GM19438 (cell line): ENCODE data around the gene TUBGCP3.

Experiments used
- ATAC-seq: cut with Tn5 transposase; IDR thresholded peaks from one replicate; pipeline ENCODE4 v1.9.1; 2021; ENCODE audit warnings: low read depth; ENCODE audit not compliant: unreplicated experiment

TUBGCP3 gene

DNA sequence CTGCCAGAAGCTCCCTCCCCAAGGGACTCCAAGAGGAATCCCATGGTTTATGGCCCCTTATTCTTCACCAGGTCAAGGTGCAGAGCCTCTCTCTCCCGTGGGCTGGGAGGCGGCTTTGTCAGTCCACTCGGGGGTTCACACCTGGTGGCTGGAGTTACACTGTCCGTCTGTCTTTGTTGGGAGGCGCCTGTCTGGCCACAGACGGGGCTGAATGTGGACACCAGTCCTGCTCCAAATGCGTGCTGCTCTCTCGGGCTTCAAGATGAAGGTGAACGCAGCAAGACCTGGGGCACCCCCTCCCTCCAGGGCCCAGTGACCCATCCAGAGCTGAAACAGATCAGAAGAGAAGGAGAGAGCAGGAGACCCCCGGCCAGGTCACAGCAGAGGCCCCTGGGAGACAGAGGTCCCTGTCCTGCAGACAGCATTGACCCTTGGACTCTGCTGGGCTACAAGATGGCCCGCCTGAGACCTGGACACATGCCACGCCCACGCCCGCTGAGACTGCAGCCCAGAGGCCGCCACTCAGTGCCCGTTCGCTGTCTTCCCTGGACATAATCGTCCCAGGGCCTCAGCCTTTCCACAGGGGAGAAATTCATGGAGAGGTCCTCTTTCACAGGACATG lies 29.9 kb upstream of the TUBGCP3 start:
- ATAC-seq: no peak

DNA sequence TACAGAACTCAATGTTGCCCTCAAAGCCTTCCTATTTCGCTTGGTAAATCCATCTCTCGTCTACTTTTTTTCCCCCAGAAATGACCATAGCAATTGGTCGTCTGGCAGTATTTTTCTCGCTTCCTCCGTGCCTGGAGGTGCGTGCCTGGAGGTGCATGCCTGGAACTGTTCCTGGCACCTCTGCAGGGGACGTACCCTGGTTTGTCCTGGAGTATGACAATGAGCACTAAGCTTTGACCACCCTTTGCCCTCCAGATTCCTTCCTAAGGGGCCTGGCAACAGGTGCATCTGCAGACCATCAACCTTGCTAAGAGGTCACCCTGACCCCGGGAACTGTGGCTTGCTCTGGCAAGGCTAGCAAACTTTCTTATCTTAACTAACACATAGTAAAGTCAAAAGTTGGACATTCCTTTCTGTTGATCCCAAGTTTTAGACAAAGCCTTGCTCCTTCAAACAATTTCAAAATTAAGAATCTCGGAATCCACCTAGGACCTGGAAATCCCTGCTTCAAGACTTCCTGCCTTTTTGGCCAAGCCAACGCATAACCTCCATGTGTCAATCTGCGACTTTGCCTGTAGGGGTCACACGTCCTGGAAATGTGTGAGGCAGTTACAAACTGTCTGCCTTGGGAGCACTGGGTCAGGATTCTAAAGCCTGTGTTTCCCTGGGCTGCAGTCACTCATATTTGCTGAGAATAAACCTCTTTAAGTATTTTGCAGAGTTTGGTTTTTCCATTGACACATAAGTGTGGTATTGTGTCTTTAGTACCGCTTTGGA lies 28.8 kb upstream of the TUBGCP3 start:
- ATAC-seq: no peak

DNA sequence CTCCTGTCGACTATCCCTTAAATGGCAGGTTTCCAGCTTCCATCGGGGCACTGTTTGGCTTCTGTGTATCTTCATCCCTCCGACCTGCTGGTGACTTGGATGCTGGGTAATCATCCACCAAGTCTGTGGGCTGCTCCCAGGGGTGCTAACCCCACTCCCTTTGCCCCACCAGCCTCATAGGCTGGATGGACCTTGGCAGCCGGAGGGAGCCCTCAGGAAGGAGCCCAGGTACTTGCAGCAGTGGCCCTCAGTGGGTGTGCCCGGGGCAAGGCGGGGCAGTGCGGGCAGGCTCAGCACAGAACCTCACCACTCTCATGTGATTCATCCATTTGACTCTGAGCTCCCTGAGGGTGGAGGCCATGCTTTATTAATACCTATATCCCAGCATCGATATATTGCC lies 27.4 kb upstream of the TUBGCP3 start:
- no peak for ATAC-seq

DNA sequence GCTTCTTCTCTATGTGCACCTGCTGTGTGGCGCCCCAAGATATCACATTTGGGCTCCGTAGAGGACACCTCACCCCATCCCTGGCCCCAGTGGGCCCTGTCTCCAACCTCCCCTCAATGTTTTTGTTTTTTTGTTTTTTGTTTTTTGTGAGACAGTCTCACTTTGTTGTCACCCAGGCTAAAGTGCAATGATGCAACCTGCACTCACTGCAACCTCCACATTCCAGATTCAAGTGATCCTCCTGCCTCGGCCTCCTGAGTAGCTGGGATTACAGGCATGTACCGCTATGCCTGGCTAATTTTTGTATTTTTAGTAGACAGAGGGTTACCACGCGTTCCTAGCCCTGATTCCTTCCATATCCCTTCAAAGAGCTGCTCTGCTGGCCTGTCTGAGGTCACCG lies 26.9 kb upstream of the TUBGCP3 start:
- ATAC-seq: no peak

DNA sequence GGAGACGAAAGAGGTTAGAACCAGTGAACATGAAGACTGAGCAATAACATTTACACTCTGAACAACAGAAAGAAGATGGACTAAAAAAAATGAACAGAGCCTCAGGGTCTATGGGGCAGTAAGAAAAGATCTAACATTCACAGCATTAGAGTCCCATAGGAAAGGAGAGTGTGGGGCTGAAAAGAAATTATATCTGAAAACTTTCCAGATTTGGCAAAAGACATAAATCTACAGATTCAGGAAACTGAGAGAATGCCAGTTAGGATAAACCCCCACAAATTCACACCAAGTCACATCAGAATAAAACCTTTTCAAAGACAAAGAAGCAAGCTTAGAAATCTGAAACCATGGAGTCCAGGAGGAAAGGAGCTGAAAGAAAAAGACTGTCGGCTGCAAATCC lies 20.3 kb upstream of the TUBGCP3 start:
- ATAC-seq: no peak

DNA sequence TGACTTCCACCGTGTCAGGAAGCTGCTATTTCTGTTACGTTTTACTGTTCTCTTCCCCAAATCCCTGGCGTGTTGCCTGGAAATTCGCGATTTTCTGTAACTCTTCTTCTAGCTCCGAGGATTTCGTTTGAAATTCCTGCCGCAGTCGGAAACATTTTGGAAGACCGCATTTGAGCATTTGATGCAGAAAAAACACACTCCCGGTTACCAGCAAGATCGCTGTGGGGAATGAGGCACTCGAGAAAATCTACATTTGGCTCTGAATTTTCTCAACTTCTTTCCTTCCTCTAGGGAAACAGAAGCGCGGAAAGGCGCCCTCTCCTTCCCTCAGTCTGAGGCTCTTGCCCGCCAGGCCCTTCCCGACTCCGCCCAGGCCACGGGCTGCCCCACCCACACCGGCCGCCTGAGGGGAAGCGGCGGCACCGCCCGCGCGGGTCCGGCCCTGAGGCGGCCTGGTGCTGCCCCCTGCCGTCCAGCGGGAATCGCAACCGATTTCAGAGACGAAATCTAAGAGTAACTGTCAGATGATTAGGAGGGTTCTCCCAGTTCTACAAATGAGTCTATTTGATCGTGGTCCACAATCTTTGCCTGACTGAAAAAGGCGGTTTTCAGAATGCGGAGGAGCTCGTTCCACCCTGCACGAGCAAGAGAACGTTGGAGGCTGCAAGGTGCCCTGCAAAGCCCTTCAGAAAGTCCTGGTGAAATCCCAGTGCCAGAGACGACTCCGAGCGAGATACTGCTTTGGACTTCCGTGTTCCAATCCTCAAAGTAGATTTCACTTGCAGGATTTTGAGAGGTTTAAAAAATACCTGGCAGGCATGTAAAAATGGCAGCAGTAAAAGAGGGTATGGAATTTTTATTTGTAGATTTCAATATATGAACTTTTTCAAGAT lies 18.4 kb upstream of the TUBGCP3 start:
- ATAC-seq: peak; percentile 100

DNA sequence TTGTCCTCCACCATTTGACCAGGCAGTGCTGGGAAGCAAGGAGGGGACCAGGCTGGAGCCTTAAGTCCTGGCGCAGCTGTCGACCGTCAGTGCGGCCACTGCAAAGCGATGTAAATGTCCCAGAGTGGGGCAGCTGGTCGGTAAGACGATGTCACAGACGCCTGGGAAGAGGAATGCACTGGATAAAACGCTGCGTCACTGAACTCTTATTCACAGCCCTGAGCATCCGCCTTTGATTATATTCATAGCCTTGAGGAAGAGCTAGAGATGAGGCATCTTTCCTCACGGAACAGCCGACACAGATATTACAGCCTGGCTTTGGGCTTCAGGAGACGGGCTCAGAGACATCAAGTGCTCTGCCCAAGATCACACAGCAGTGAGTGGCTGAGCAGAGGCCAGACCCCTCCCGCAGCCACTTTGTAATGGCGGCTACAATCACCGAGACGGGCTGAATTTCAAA lies 17.6 kb upstream of the TUBGCP3 start:
- no peak for ATAC-seq

DNA sequence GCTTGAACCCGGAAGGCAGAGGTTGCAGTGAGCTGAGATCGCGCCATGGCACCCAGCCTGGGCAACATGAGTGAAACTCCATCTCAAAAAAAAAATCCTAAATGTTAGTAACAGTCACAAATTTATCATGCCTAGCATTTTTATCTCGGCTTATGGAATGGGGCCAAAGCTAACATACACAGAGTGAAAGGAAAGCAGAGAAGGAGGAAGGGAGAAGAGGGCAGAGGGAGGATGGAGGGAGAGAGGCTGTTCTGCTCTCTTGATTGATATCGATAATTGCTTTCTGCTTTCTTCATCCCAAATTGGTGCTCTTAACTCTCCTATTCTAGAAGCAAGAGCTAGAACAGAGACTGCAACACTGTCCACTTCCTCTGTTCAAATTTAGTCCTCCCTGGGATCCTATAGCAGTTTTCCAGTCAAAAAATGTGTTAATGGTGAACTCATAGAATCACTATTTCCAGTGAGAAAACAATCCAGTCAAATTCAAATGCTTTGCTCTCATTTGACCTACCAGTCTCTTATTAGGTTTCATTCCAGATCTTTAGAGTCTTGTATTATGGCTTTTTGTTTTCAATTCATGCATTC lies 15.8 kb upstream of the TUBGCP3 start:
- ATAC-seq: no peak

DNA sequence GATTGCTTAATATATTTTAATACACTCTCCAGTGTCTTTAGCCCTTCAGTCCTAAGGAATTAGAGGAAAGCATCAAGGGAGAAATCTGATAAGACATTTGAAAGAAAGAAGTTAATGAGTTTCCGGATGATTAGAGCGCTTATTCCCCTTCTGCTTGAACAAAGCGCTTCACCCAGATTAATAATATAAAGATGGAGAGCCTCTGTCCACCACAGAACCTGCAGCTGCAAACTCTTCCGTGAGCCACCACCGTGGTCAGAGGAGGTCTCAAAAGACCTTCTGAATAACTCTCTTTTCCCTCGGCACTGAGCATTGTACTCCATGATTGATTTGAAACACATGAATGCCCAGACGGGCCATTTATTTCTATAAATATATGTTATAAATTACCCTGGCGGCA lies 14.2 kb upstream of the TUBGCP3 start:
- ATAC-seq: no peak

DNA sequence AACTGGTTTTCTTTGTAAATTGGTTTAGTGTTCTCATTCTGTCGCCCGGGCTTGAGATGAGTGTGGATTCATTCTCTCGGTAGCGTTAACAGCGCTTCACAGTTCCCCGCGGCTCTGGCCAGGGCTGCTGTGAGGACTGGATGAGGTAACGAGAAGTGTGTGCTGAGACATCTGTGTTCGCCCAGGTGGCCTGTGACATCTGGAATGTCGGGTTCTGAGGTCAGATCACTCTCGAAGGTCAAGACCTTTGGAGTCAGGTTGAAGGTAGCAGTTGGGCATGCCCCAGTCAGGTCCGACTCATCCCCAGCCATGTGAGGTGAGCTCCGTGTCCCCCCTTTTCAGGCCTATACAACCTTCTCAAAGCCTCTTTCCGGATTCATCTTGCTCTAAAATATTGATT lies 13.4 kb upstream of the TUBGCP3 start:
- no peak for ATAC-seq

DNA sequence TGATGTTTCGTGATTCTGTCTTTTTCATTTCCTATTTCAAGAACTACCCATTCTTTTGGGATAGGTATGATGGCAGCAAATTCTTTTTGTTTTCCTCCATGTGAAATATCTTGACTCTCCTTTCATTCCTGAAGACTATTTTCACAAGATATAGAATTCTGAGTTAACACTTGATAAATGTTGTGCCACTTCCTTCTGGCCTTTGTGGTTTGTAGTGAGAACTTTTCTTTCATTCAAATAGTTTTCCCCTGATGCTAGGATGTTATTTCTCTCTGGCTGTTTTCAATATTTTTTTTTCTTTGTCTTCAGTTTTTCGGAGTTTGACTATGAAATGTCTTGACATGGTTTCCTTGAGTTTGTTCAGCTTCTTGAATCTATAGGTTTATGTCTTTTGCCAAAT lies 8.3 kb upstream of the TUBGCP3 start:
- ATAC-seq: no peak

DNA sequence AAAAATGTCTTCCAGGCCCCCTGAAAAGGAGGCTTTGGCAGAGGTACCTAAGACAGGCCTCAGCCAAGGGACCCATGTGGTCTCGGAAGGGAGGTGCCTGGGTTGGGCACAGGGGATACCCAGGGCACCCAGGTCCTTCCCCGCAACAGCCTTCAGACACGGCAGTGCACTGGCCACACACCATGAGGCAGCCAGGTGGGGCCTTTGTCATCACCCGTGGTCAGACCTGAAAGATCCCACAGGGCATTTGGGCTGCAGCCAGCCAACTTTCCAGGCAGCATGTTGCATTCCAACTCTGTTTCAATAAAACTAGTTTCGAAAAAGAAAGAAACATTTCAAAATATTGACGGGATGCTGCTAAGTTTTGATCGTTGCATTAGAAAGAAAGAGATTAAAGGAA lies 4.7 kb upstream of the TUBGCP3 start:
- no peak for ATAC-seq

DNA sequence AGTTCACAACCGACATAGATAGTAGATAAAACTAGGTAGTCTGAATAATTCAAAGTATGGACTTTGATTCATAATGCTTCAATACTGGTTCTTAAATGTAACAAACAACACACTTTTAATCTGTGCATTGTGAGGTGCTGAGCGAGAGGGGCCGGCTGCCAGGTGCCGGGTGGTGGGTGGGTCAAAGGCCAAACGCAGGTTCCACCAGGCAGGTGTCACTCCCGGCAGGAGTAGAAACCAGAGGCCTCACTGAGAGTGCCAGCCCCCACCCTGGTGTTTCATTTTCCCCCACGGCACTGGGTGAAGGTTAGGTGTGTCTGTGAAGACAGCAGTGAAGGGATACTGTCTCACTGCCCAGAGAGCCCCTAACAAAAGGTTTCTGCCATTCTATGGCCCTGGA lies 4.2 kb upstream of the TUBGCP3 start:
- ATAC-seq: no peak

DNA sequence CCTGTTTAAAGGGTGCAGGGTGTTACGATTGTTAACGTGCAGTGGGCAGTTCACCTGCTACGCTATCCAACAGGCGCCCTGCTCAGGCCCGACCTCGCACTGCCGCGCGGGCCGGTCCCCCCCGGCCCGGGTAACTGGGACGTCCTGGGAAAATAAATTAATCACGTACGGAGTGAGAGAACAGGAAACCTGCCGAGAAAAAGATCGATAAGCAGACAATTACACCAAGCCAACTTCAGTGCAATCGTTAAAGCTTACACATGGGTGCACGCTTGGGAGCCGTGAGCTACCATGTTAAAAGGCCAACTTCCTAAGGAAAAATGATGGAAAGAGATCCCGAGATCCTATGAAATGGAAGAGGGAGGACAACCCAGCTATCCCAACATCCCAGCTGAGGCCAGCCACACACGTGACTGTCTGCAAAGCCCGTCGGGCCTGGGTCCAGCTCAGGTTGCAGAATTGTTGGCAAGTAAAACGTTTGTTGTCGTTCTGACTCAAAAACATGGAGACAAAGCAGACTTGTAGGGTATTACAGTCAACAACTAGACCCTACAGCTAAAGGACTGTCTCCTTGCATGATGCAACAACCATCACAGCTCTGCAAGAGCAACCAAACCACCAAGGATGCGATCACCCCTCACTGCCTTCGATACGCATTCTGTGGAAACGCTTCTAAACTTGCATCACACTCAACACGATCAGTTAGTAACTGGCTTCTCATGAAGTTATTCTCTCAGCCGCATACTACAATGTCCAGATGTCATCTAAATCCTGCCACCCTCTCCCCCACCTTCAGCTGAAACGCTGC lies 741 bp upstream of the TUBGCP3 start:
- ATAC-seq: no peak

DNA sequence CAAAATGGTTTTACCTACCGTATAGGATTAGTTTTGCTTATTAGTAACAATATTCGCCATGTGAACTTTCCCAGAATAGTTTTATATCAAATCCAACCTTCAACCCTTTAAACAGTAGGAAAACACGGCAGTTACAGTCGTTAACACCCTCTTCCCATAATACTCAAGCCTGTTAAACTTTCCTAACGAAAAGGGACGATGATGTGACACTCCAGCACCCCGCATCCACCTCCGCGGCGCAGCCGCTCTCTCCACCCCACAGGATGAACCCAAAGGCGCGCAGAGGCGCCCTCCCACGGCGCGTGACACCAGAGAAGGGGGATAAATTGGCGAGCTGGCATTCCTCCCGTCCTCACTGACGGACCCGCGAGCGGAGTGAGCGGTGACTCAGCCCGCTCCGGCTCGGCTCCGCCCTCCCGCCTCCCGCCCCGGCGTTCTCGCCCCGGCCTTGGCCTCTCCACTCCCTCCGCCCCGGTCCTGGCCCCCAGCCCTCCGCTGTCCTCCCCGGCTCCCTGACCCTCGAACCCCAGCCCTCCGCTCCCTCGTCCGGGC lies 665 bp downstream of the TUBGCP3 start:
- peak; percentile 41 for ATAC-seq

DNA sequence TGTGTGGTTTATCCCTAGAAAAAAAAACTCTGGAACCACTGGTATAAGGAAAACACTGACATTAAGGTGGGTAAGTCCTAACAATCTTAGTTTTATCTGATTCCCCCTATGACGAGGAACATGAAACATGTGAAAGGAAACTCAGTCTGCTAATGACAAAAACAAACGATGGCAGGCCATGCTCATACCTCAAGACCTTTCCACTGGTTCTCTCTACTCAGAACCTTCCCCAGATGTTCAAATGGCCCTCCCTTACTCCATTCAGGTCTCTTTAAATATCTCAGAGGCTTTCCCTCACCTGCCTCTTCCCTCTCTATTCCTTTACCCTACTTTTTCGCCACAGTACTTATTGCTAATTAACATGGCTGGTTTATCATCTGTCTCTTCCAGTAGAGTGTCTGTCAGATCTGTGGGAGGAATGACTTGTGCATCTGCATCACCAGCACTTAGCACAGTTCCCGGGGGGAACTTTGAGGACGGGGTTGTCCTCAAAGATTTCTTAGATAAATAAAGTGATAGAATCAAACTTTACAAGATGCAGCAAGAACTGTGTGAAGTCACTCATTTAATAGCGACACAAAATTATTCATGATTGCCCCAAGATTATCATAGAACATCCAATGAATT lies 1.5 kb downstream of the TUBGCP3 start:
- ATAC-seq: no peak

DNA sequence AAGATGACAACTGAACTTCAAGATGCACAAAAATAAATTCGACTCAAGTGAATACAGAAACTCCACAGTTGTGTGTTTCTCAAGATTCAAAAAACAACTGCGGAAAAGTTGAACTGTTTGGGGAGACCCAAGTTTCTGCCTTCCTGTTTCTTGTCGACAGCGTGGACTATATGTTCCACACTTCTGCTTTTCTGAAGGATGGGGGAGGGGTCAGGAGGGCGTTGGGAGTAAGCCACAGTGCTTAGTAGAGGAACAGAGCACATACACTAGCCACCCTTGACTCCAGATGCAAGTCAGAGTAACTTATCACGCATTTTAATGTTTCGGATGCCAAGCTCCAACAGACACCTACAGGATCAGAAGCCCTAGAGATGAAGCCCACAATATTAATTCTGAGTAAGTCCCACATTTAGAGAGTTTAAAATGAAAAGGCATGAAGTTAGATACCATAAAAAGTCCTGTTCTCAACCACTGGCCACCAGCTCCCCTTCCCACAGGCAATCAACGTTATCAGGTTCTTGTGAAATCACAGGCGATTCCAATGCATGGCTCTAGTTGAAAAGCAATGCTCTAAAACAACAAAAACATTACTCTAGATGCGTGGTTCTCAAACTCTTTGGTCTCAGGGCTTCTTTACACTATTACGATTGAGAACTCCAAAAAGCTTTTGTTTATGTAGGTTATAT lies 4.2 kb downstream of the TUBGCP3 start:
- ATAC-seq: peak; percentile 33

DNA sequence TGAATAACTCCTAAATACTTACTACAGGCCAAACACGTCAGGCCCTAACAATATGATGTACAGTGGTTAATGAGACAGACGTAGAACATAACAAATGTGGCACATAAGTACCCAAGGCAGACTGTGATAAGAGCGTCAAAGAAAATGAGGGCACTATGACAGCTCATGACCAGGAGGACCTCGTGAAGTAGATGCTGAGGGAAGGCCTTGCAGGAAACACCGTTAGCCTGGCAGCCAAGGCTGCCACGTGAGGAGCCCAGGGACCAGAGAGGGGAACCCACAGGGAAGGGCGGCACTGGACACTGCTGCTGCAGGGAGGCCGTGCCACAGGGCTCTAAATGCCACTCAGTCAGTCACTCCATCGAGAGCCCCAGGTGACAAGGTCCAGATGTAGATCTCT lies 5.7 kb downstream of the TUBGCP3 start:
- ATAC-seq: no peak

DNA sequence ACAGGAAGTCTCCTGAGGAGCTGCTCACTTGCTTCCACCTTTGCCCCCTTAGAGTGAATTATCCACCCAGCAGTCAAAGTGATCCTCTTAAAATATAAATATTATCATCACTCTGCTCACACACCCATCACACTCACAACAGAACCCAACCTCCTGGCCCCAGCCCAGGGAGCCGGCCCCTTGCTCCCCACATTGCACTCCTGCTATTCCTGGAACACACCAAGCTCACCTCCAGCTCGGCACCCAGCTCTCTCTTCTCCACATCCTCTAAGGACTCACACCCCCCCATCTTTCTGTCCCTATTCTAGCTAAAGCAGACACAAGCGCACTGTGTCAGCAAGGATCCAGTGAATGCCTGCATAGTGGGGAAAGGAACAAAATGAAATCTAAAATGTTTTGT lies 7.0 kb downstream of the TUBGCP3 start:
- ATAC-seq: no peak
